Endothelial cell of umbilical vein (primary cell): Measurements from ENCODE around the gene PPIP5K1. TPM values are rescaled to one million over a fixed set of nuclear protein-coding genes. Genes with fewer than 3 reads are reported as not detected.

Source experiments
- BruUV-seq: library from RNA; stranded (reverse); fragments of 400-500 nt; replicated peaks from 2 replicates; lab custom pipeline; 2021; lab: Mats Ljungman, UMichigan
- CTCF ChIA-PET: fragments of 300-600, 350-600 bp; sonication (Branson Sonifier 250); formaldehyde crosslinking; loops from one replicate; lab custom pipeline; 2021; ENCODE audit warnings: antibody characterized with exemption, inconsistent platforms; lab: Charles Lee
- POLR2A ChIA-PET: fragments of 300-600, 350-600 bp; sonication (Branson Sonifier 250); formaldehyde crosslinking; loops from one replicate; lab custom pipeline; 2021; ENCODE audit warnings: antibody characterized with exemption, inconsistent platforms; lab: Charles Lee
- DNase-seq: peaks from one replicate; pipeline ENCODE4 v3.0.0-alpha.2; 2011; ENCODE audit warnings: low read depth, low spot score
- FAIRE-seq: peaks from 2 replicates; lab custom pipeline; 2011; peaks lifted over from hg19 to GRCh38; lab: Jason Lieb, UNC
- H2AFZ ChIP-seq: 2 replicates; pipeline ENCODE4 v1.6.0; 2012; ENCODE audit warnings: low read depth, low read length, control low read depth, inconsistent platforms
- H3K27ac ChIP-seq: 2 replicates; pipeline ENCODE4 v1.5.1; 2011; ENCODE audit warnings: low read depth, mild to moderate bottlenecking, control low read depth, low read length, moderate library complexity; ENCODE audit not compliant: insufficient read depth
- H3K27me3 ChIP-seq, 2 experiments: 2 replicates each; pipeline versions ENCODE4 v1.6.0 to v1.6.1; 2011; ENCODE audit warnings: low read length in 2 of 2, mixed read lengths in 1 of 2; ENCODE audit not compliant: control insufficient read depth in 2 of 2, insufficient read depth in 2 of 2
- H3K36me3 ChIP-seq, 2 experiments: 2 replicates in 1 of 2; 3 replicates in 1 of 2; pipeline ENCODE4 v1.5.1; 2011; ENCODE audit warnings: low read length in 2 of 2, mild to moderate bottlenecking in 1 of 2, moderate library complexity in 1 of 2; ENCODE audit not compliant: control insufficient read depth in 2 of 2, insufficient read depth in 2 of 2; ENCODE audit errors: extremely low read depth in 1 of 2
- H3K4me1 ChIP-seq: 3 replicates; pipeline ENCODE4 v1.5.1; 2011; ENCODE audit warnings: mild to moderate bottlenecking, low read length; ENCODE audit not compliant: control insufficient read depth, insufficient read depth; ENCODE audit errors: extremely low read depth
- H3K4me2 ChIP-seq: 2 replicates; pipeline ENCODE4 v1.6.1; 2011; ENCODE audit warnings: low read length, control low read depth, mixed read lengths; ENCODE audit not compliant: insufficient read depth
- H3K4me3 ChIP-seq, 3 experiments: fragments of 200-600 bp in 1 of 3; sonication (generic), shearing (Covaris generic) in 1 of 3; replicated peaks in 1 of 3; 2 replicates each; pipeline ENCODE4 v1.5.1; 2011 to 2016; ENCODE audit warnings: control low read depth in 3 of 3, low read length in 3 of 3, mild to moderate bottlenecking in 2 of 3, inconsistent platforms in 1 of 3, low read depth in 1 of 3, moderate library complexity in 1 of 3; ENCODE audit not compliant: insufficient read depth in 1 of 3
- H3K79me2 ChIP-seq: 2 replicates; pipeline ENCODE4 v1.6.0; 2012; ENCODE audit warnings: low read length, inconsistent platforms; ENCODE audit not compliant: control insufficient read depth, insufficient read depth
- H3K9ac ChIP-seq: replicated peaks from 2 replicates; pipeline ENCODE3; 2011; ENCODE audit warnings: low read length, control low read depth; ENCODE audit not compliant: insufficient read depth; ENCODE audit errors: extremely low read depth
- H3K9me1 ChIP-seq: replicated peaks from 3 replicates; pipeline ENCODE4 v1.6.0; 2011; ENCODE audit warnings: mild to moderate bottlenecking, low read length; ENCODE audit not compliant: control insufficient read depth, insufficient read depth; ENCODE audit errors: extremely low read depth
- H3K9me3 ChIP-seq: replicated peaks from 2 replicates; pipeline ENCODE4 v1.5.1; 2012; ENCODE audit warnings: low read length, inconsistent platforms; ENCODE audit not compliant: control insufficient read depth, insufficient read depth
- H4K20me1 ChIP-seq: replicated peaks from 2 replicates; pipeline ENCODE3; 2011; ENCODE audit warnings: mild to moderate bottlenecking, low read length; ENCODE audit not compliant: control insufficient read depth, insufficient read depth; ENCODE audit errors: extremely low read depth
- CTCF ChIP-seq, 2 donors: IDR thresholded peaks; 1 replicate in 1 of 2; 2 replicates in 1 of 2; pipeline ENCODE4 v1.5.1; 2011; ENCODE audit warnings: low read length in 2 of 2, mild to moderate bottlenecking in 2 of 2, moderate library complexity in 2 of 2, control low read depth in 1 of 2, inconsistent platforms in 1 of 2, low read depth in 1 of 2; ENCODE audit not compliant: insufficient read depth in 1 of 2; ENCODE audit errors: extremely low read depth in 1 of 2
- EZH2 ChIP-seq: IDR thresholded peaks from 2 replicates; pipeline ENCODE4 v1.6.1; 2012; ENCODE audit warnings: borderline replicate concordance, low read depth, mild to moderate bottlenecking, moderate library complexity, low read length, inconsistent platforms; ENCODE audit not compliant: severe bottlenecking
- FOS ChIP-seq: IDR thresholded peaks from 2 replicates; pipeline ENCODE4 v1.6.1; 2011; ENCODE audit warnings: mild to moderate bottlenecking, low read length, moderate library complexity, borderline replicate concordance; ENCODE audit not compliant: insufficient read depth
- GATA2 ChIP-seq: IDR thresholded peaks from 2 replicates; pipeline ENCODE4 v1.7.0; 2011; ENCODE audit warnings: low read depth, mild to moderate bottlenecking, moderate library complexity, mixed read lengths, low read length; ENCODE audit not compliant: insufficient read length, insufficient read depth
- JUN ChIP-seq: IDR thresholded peaks from 2 replicates; pipeline ENCODE4 v1.6.1; 2011; ENCODE audit warnings: borderline replicate concordance, low read depth; ENCODE audit not compliant: insufficient read length, insufficient read depth
- MAX ChIP-seq: IDR thresholded peaks from 2 replicates; pipeline ENCODE4 v1.6.1; 2011; ENCODE audit not compliant: insufficient read depth, insufficient read length
- MYC ChIP-seq: IDR thresholded peaks from one replicate; pipeline ENCODE4 v1.6.1; 2011; ENCODE audit warnings: mild to moderate bottlenecking, low read depth, low read length
- POLR2A ChIP-seq: IDR thresholded peaks from 2 replicates; pipeline ENCODE4 v1.6.1; 2012; ENCODE audit warnings: low read depth, mild to moderate bottlenecking, control low read depth, low read length
- POLR2AphosphoS5 ChIP-seq: IDR thresholded peaks from 2 replicates; pipeline ENCODE4 v1.6.1; 2012; ENCODE audit warnings: low read depth, mild to moderate bottlenecking, control low read depth, low read length, moderate library complexity; ENCODE audit not compliant: insufficient read depth
- dilution Hi-C: fragments of 300-500 bp; cut with MboI; formaldehyde crosslinking; loops from one replicate; pipeline ENCODE4 v1.15.0; 2019; ENCODE audit warnings: low sequenced_read_pairs; ENCODE audit not compliant: extremely low pct_ligation_motif_present
- intact Hi-C: fragments of 100-400 bp; cut with micrococcal nuclease; formaldehyde crosslinking; loops from one replicate; pipeline ENCODE4 v1.10.0; 2022
- polyA plus RNA-seq, 4 experiments: library from polyadenylated mRNA; depleted of rRNA in 3 of 4; stranded (reverse) in 3 of 4; unstranded in 1 of 4; fragments of >200 nt; gene quantifications; 2 replicates each; pipeline versions ENCODE4 v1.2.1 to v1.2.3, GENCODE V29; 2011 to 2012; ENCODE audit warnings: missing spikeins in 1 of 4
- total RNA-seq: library from RNA; stranded (reverse); gene quantifications from 2 replicates; pipeline ENCODE4 v1.2.3, GENCODE V29; 2021

The PPIP5K1 gene
- total and polyA plus RNA-seq, 2 donors (not counting 3 experiments of a cell fraction or from before 2014, with no cell fraction given) = 22.2 to 35.3 TPM

- FAIRE-seq (no peak), DNase-seq (no peak)
- Histone ChIP-seq H3K4me1 (no peaks in the 10 kb centered on the region), H3K9ac (no peak overlapping the region), H3K4me3 (no peak overlapping the region), H3K9me3 (no peaks in the 10 kb centered on the region), H2AFZ (no peak overlapping the region), H3K9me1 (no peaks in the 10 kb centered on the region), H3K27me3 (no peaks in the 10 kb centered on the region), H4K20me1 (no peaks in the 10 kb centered on the region), H3K4me2 (no peak overlapping the region), H3K79me2 (no peaks in the 10 kb centered on the region), H3K36me3 (no peaks in the 10 kb centered on the region), H3K27ac (no peak overlapping the region)
- dilution Hi-C loops (no loop called here), intact Hi-C loops (no loop called here)
- POLR2A ChIA-PET = no interaction called here
- BruUV-seq = no TSS peak
- CTCF ChIA-PET = interaction anchor here (1.5 kb wide), 1 partner anchor 14 kb away, joined by 3 read pairs; no protein-coding TSS in a partner anchor
- TF ChIP-seq FOS = no peak
Observed at GRCh38 chr15:43541785-43542184, 48.2 kb downstream of the PPIP5K1 start.

- DNase-seq (no peak), FAIRE-seq (no peak)
- Histone ChIP-seq H3K79me2 (no peaks in the 10 kb centered on the region), H3K9me1 (no peaks in the 10 kb centered on the region), H3K9me3 (no peaks in the 10 kb centered on the region), H3K4me3 (no peak overlapping the region), H4K20me1 (no peaks in the 10 kb centered on the region), H3K9ac (no peak overlapping the region), H3K27ac (no peak overlapping the region), H2AFZ (no peak overlapping the region), H3K4me2 (no peak overlapping the region), H3K4me1 (no peaks in the 10 kb centered on the region), H3K36me3 (peaks cover 0 to 2% of the 10 kb centered on the region in 2 experiments), H3K27me3 (no peaks in the 10 kb centered on the region)
- ChIA-PET POLR2A (no interaction called here), CTCF (interaction anchor here (1.1 kb wide), 1 partner anchor 22 kb away, joined by 3 read pairs; no protein-coding TSS in a partner anchor)
- intact Hi-C loops = no loop called here
- dilution Hi-C loops = no loop called here
- no TSS peak for BruUV-seq
- TF ChIP-seq FOS (no peak), MAX (no peak), MYC (no peak), EZH2 (no peak), POLR2A (no peak), POLR2AphosphoS5 (no peak), JUN (no peak), GATA2 (no peak), CTCF (IDR thresholded peaks at IDR 0.05; ENCODE audit: extremely low read depth in 1 of 2, insufficient read depth in 1 of 2, low read depth in 1 of 2, low read length in 2 of 2) (no peak)
Observed at GRCh38 chr15:43538091-43538490, 51.9 kb downstream of the PPIP5K1 start.
